SU-DHL-6 (cell line): ENCODE data around the gene PRKCA.
A peak's percentile ranks its signal among the peaks of the same experiment; 100 is the strongest.
"Not testable (repeated sequence)": the region's sequence is repeated elsewhere in the genome, so short reads cannot be mapped to it uniquely, and the experiment has no call there.

Source experiments
- H2AFZ ChIP-seq: fragments of 200-600 bp; sonication (generic); 2 replicates; pipeline ENCODE4 v1.6.1; 2014; ENCODE audit warnings: low read depth, mild to moderate bottlenecking, moderate library complexity, mixed read lengths, antibody characterized with exemption, low read length; ENCODE audit not compliant: severe bottlenecking
- H3F3A ChIP-seq: fragments of 200-600 bp; shearing (Covaris generic); 2 replicates; pipeline ENCODE4 v1.6.0; 2016; ENCODE audit warnings: antibody characterized with exemption, mild to moderate bottlenecking; ENCODE audit not compliant: insufficient read depth
- H3K27ac ChIP-seq: fragments of 200-600 bp; sonication (generic); 2 replicates; pipeline ENCODE4 v1.5.1; 2016; ENCODE audit warnings: low read depth, mild to moderate bottlenecking, low read length, moderate library complexity, mixed read lengths
- H3K27me3 ChIP-seq: fragments of 200-600 bp; sonication (generic), shearing (Covaris generic); 2 replicates; pipeline ENCODE4 v1.6.0; 2014; ENCODE audit warnings: mild to moderate bottlenecking, low read length
- H3K36me3 ChIP-seq: fragments of 200-600 bp; sonication (generic); 2 replicates; pipeline ENCODE4 v1.6.1; 2014; ENCODE audit warnings: mild to moderate bottlenecking, low read length, mixed read lengths
- H3K4me2 ChIP-seq: fragments of 300-600, 200-600 bp; shearing (Covaris generic), sonication (generic); 2 replicates; pipeline ENCODE4 v1.6.0; 2014; ENCODE audit warnings: low read length, low read depth, mild to moderate bottlenecking; ENCODE audit not compliant: poor library complexity, severe bottlenecking
- H3K4me3 ChIP-seq: fragments of 200-600 bp; sonication (generic); 2 replicates; pipeline ENCODE4 v1.5.1; 2014; ENCODE audit warnings: antibody characterized with exemption, low read length, mild to moderate bottlenecking, mixed read lengths; ENCODE audit not compliant: insufficient read depth, poor library complexity, severe bottlenecking
- H3K79me2 ChIP-seq: fragments of 200-600 bp; sonication (generic); 2 replicates; pipeline ENCODE4 v1.6.1; 2014; ENCODE audit warnings: mild to moderate bottlenecking, low read length, moderate library complexity; ENCODE audit not compliant: insufficient read depth
- H3K9ac ChIP-seq: fragments of 200-600 bp; sonication (generic); 2 replicates; pipeline ENCODE4 v1.7.0; 2014; ENCODE audit warnings: mild to moderate bottlenecking, low read length
- H3K9me2 ChIP-seq: fragments of 200-600 bp; sonication (generic); replicated peaks from 2 replicates; pipeline ENCODE4 v1.6.1; 2014; ENCODE audit warnings: low read length; ENCODE audit not compliant: insufficient read depth
- H3K9me3 ChIP-seq: fragments of 200-600 bp; sonication (generic); 2 replicates; pipeline ENCODE4 v1.6.1; 2014; ENCODE audit warnings: low read length, mixed read lengths; ENCODE audit not compliant: insufficient read depth
- H4K20me1 ChIP-seq: fragments of 200-600 bp; sonication (generic); 2 replicates; pipeline ENCODE4 v1.6.1; 2014; ENCODE audit warnings: low read depth, mild to moderate bottlenecking, antibody characterized with exemption, low read length, moderate library complexity, mixed read lengths
- CTCF ChIP-seq: fragments of 200-600 bp; sonication (generic); IDR thresholded peaks from one replicate; pipeline ENCODE4 v1.5.1; 2017; ENCODE audit warnings: antibody characterized with exemption, mild to moderate bottlenecking, low read length, moderate library complexity; ENCODE audit not compliant: insufficient read depth, poor library complexity, severe bottlenecking
- EZH2phosphoT487 ChIP-seq: fragments of 200-600 bp; sonication (generic), shearing (Covaris generic); conservative IDR thresholded peaks from 2 replicates; pipeline ENCODE4 v1.6.1; 2018; ENCODE audit warnings: mild to moderate bottlenecking, antibody characterized with exemption, low read length, moderate library complexity, mixed read lengths

Gene PRKCA

GRCh38 chr17:66451188-66452149, 149.1 kb downstream of the PRKCA start:
- H3K27me3 ChIP-seq = no peaks in the 10 kb centered on the region
- no peaks in the 10 kb centered on the region for H3K9me3 ChIP-seq
- 0 out of 2 replicates have a peak, but pooled peaks cover 7% of the 10 kb centered on the region for H3K36me3 ChIP-seq
- H4K20me1 ChIP-seq = no peaks in the 10 kb centered on the region
- H3F3A ChIP-seq = peaks cover 38% of the 10 kb centered on the region
- H3K9me2 ChIP-seq = no peaks in the 10 kb centered on the region
- H3K4me3 ChIP-seq = no peak overlapping the region
- peaks cover 97% of the 10 kb centered on the region for H3K79me2 ChIP-seq
- H3K4me2 ChIP-seq = no peak overlapping the region
- H3K27ac ChIP-seq = peak overlapping the region; percentile 100
- H3K9ac ChIP-seq = no peak overlapping the region
- TF ChIP-seq EZH2phosphoT487 (no peak), CTCF (peak; percentile 39)
- H2AFZ ChIP-seq = no peak overlapping the region

- H3K9ac ChIP-seq = no peak overlapping the region
- H4K20me1 ChIP-seq = no peaks in the 10 kb centered on the region
- H3K4me3 ChIP-seq = no peak overlapping the region
- H3K9me2 ChIP-seq = no peaks in the 10 kb centered on the region
- H3K27me3 ChIP-seq = no peaks in the 10 kb centered on the region
- H2AFZ ChIP-seq = no peak overlapping the region
- H3K9me3 ChIP-seq = no peaks in the 10 kb centered on the region
- H3K36me3 ChIP-seq = 0 out of 2 replicates have a peak, but pooled peaks cover 7% of the 10 kb centered on the region
- peaks cover 83% of the 10 kb centered on the region for H3K79me2 ChIP-seq
- peaks cover 13% of the 10 kb centered on the region for H3F3A ChIP-seq
- H3K27ac ChIP-seq = no peak overlapping the region
- H3K4me2 ChIP-seq = no peak overlapping the region
- TF ChIP-seq CTCF (no peak), EZH2phosphoT487 (no peak)
Measured at GRCh38 chr17:66455060-66455459, 152.6 kb downstream of the PRKCA start.

GRCh38 chr17:66457499-66457898, 155.1 kb downstream of the PRKCA start:
- H3K79me2 ChIP-seq = peaks cover 83% of the 10 kb centered on the region
- not testable (repeated sequence) for H3K27ac ChIP-seq

GRCh38 chr17:66458782-66459181, 156.4 kb downstream of the PRKCA start:
- Histone ChIP-seq H3K4me2 (no peak overlapping the region), H3K27ac (no peak overlapping the region), H3K79me2 (peaks cover 77% of the 10 kb centered on the region), H4K20me1 (no peaks in the 10 kb centered on the region), H3K27me3 (no peaks in the 10 kb centered on the region), H3K9ac (no peak overlapping the region), H3F3A (0 out of 2 replicates have a peak, but pooled peaks cover 6% of the 10 kb centered on the region), H2AFZ (no peak overlapping the region), H3K9me2 (no peaks in the 10 kb centered on the region), H3K4me3 (no peak overlapping the region), H3K9me3 (no peaks in the 10 kb centered on the region), H3K36me3 (0 out of 2 replicates have a peak, but pooled peaks cover 7% of the 10 kb centered on the region)
- TF ChIP-seq EZH2phosphoT487 (no peak), CTCF (no peak)

More at GRCh38 chr17:66457499-66457898, 155.1 kb downstream of the PRKCA start:
- not testable (repeated sequence) for H3K4me2 ChIP-seq, H3K36me3 ChIP-seq, H3K9me2 ChIP-seq, H3K9me3 ChIP-seq, H3K9ac ChIP-seq, H3K27me3 ChIP-seq, H3K4me3 ChIP-seq, H2AFZ ChIP-seq, H3F3A ChIP-seq, H4K20me1 ChIP-seq
